Panc1 (cell line): ENCODE results near the gene OR51B4. TPM values are rescaled to one million over a fixed set of nuclear protein-coding genes. Genes with fewer than 3 reads are reported as not detected.
"Not testable (repeated sequence)": the region's sequence is repeated elsewhere in the genome, so short reads cannot be mapped to it uniquely, and the experiment has no call there.

Experiments
- ATAC-seq: fragments of 200-7000 bp; cut with Tn5 transposase; 2 replicates; pipeline ENCODE4 v1.9.1; 2020; ENCODE audit warnings: mild to moderate bottlenecking, moderate library complexity
- BruUV-seq: library from RNA; stranded (reverse); fragments of 400-500 nt; replicated peaks from 2 replicates; lab custom pipeline; 2021; lab: Mats Ljungman, UMichigan
- CTCF ChIA-PET: fragments of 300-600 bp; sonication (Branson Sonifier 250); formaldehyde crosslinking; loops from one replicate; lab custom pipeline; 2022; ENCODE audit warnings: antibody characterized with exemption; lab: Charles Lee
- POLR2A ChIA-PET: fragments of 300-600 bp; sonication (Branson Sonifier 250); formaldehyde crosslinking; loops from one replicate; lab custom pipeline; 2022; ENCODE audit warnings: antibody characterized with exemption; lab: Charles Lee
- DNase-seq: peaks from one replicate; pipeline ENCODE4 v3.0.0-alpha.2; 2010; ENCODE audit warnings: low read depth, low spot score
- H3K27ac ChIP-seq: 2 replicates; pipeline ENCODE4 v1.5.1; 2011; ENCODE audit warnings: mild to moderate bottlenecking, low read length, inconsistent platforms
- H3K27me3 ChIP-seq: fragments of 200-500 bp; sonication (Bioruptor generic); 2 replicates; pipeline ENCODE4 v1.6.0; 2014; ENCODE audit warnings: low read length, inconsistent platforms; ENCODE audit not compliant: control insufficient read depth, insufficient read depth
- H3K36me3 ChIP-seq: fragments of 200-500 bp; sonication (Bioruptor generic); 2 replicates; pipeline ENCODE4 v1.5.1; 2014; ENCODE audit warnings: inconsistent platforms, mild to moderate bottlenecking, low read length, moderate library complexity; ENCODE audit not compliant: control insufficient read depth, insufficient read depth
- H3K4me1 ChIP-seq: 2 replicates; pipeline ENCODE4 v1.5.1; 2011; ENCODE audit warnings: inconsistent platforms, mild to moderate bottlenecking, low read length, moderate library complexity; ENCODE audit not compliant: control insufficient read depth, insufficient read depth
- H3K4me3 ChIP-seq, 2 experiments: 2 replicates each; pipeline ENCODE4 v1.5.1; 2011 to 2012; ENCODE audit warnings: low read depth in 2 of 2, low read length in 2 of 2, mild to moderate bottlenecking in 2 of 2, inconsistent platforms in 1 of 2, moderate library complexity in 1 of 2
- H3K9me3 ChIP-seq: fragments of 200-500 bp; sonication (Bioruptor generic); 2 replicates; pipeline ENCODE4 v1.5.1; 2014; ENCODE audit warnings: low read depth, mild to moderate bottlenecking, inconsistent platforms, low read length, moderate library complexity; ENCODE audit not compliant: control insufficient read depth, insufficient read depth
- CTCF ChIP-seq: fragments of 450-650 bp; IDR thresholded peaks from 2 replicates; pipeline ENCODE4 v1.5.1; 2017; ENCODE audit warnings: mild to moderate bottlenecking
- POLR2AphosphoS5 ChIP-seq: IDR thresholded peaks from 2 replicates; pipeline ENCODE4 v1.6.1; 2012; ENCODE audit warnings: mild to moderate bottlenecking, low read depth, low read length, moderate library complexity
- REST ChIP-seq, 2 experiments: IDR thresholded peaks; 2 replicates each; pipeline ENCODE4 v1.6.1; 2011 to 2012; ENCODE audit warnings: low read depth in 2 of 2, control low read depth in 1 of 2, low read length in 1 of 2, mild to moderate bottlenecking in 1 of 2, moderate library complexity in 1 of 2; ENCODE audit not compliant: insufficient read depth in 1 of 2
- SIN3A ChIP-seq: IDR thresholded peaks from 2 replicates; pipeline ENCODE4 v1.6.1; 2012; ENCODE audit warnings: low read depth, mild to moderate bottlenecking, low read length, moderate library complexity, borderline replicate concordance; ENCODE audit not compliant: insufficient read depth
- TCF7L2 ChIP-seq: IDR thresholded peaks from 2 replicates; pipeline ENCODE4 v1.6.1; 2011; ENCODE audit warnings: mild to moderate bottlenecking, low read depth, low read length, inconsistent platforms
- in situ Hi-C: cut with HindIII; loops from 2 replicates; pipeline ENCODE4 v1.10.0; 2016; ENCODE audit warnings: low sequenced_read_pairs, low pct_unique_long_range_greater_than_20kb
- intact Hi-C: fragments of 100-400 bp; cut with micrococcal nuclease; formaldehyde crosslinking; loops from one replicate; pipeline ENCODE4 v1.10.0; 2022; ENCODE audit not compliant: unreplicated experiment
- total RNA-seq: library from RNA; stranded (reverse); gene quantifications from one replicate; pipeline ENCODE4 v1.2.1, GENCODE V29; 2021; ENCODE audit not compliant: unreplicated experiment

OR51B4 gene
- total RNA-seq, 1 experiment from 2014 or later, result not detected

GRCh38 chr11:5317292-5317691 lies 15.5 kb upstream of the OR51B4 start:
- no peak overlapping the region for H3K4me3 ChIP-seq
- no peak for DNase-seq
- CTCF ChIA-PET, result no interaction called here
- intact Hi-C loops (no loop called here), in situ Hi-C loops (no loop called here)
- no peaks in the 10 kb centered on the region for H3K9me3 ChIP-seq
- no peaks in the 10 kb centered on the region for H3K4me1 ChIP-seq
- BruUV-seq, result no TSS peak
- ATAC-seq, result no peak
- no peaks in the 10 kb centered on the region for H3K36me3 ChIP-seq
- H3K27ac ChIP-seq, result no peak overlapping the region
- TF ChIP-seq REST (IDR thresholded peaks at IDR 0.05; ENCODE audit: insufficient read depth in 1 of 2, low read depth in 2 of 2, low read length in 1 of 2) (no peak), TCF7L2 (no peak), POLR2AphosphoS5 (no peak), SIN3A (no peak), CTCF (no peak)
- no peaks in the 10 kb centered on the region for H3K27me3 ChIP-seq
- POLR2A ChIA-PET, result no interaction called here

- ATAC-seq, H3K9me3 ChIP-seq, CTCF ChIA-PET, H3K4me3 ChIP-seq, H3K4me1 ChIP-seq, H3K27ac ChIP-seq, H3K36me3 ChIP-seq, DNase-seq, intact Hi-C loops, POLR2A ChIA-PET, in situ Hi-C loops, BruUV-seq, H3K27me3 ChIP-seq: not testable (repeated sequence)
Measured at GRCh38 chr11:5313326-5314023, 11.7 kb upstream of the OR51B4 start.

- Histone ChIP-seq H3K36me3 (no peaks in the 10 kb centered on the region), H3K27ac (no peak overlapping the region), H3K9me3 (no peaks in the 10 kb centered on the region), H3K4me3 (no peak overlapping the region), H3K27me3 (no peaks in the 10 kb centered on the region; the same call in 1 of the 2 replicates), H3K4me1 (no peaks in the 10 kb centered on the region)
- BruUV-seq, result no TSS peak
- POLR2A ChIA-PET, result no interaction called here
- CTCF ChIA-PET, result no interaction called here
- ATAC-seq (no peak), DNase-seq (no peak)
- intact Hi-C loops, result no loop called here
- in situ Hi-C loops, result no loop called here
- TF ChIP-seq REST (IDR thresholded peaks at IDR 0.05; ENCODE audit: insufficient read depth in 1 of 2, low read depth in 2 of 2, low read length in 1 of 2) (no peak), POLR2AphosphoS5 (no peak), TCF7L2 (no peak), SIN3A (no peak), CTCF (no peak)
Measured at GRCh38 chr11:5310423-5310822, 8.7 kb upstream of the OR51B4 start.
